ENCODE measurements around the gene SLC22A23.

DNA sequence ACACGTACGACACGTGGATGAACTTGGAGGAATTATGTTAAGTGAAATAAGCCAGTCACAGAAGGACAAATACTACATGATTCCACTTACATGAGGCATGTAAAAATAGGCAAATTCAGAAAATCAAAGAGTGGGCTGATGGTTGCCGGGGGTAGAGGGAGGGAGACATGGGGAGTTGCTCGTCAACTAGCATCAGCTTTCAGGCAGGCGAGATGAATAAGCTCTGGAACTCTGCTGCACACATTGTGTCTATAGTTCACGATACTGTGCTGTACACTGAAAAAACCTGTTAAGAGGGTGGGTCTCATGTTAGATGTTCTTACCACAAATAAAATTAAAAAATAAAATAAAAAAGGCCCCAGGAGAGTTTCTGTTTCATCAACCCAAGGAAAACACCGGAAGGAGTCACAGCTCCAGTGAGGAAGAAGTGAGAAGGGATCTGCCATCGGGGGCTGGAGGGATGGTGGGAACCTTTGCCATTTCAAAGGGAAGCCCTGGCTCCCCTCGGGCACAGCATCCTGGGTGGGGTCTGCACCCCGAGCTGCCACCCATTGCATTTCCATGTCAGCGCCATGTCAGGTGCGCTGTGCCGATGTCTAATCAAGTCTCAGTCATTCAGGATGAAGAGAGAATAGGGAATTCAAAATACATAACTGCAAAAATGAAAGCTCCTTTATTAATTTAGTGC, 98.3 kb downstream of the SLC22A23 start:
- TF ChIP-seq ZFX (IDR thresholded peaks at IDR 0.05), result no peak
- TF ChIP-seq, protein P1, sequence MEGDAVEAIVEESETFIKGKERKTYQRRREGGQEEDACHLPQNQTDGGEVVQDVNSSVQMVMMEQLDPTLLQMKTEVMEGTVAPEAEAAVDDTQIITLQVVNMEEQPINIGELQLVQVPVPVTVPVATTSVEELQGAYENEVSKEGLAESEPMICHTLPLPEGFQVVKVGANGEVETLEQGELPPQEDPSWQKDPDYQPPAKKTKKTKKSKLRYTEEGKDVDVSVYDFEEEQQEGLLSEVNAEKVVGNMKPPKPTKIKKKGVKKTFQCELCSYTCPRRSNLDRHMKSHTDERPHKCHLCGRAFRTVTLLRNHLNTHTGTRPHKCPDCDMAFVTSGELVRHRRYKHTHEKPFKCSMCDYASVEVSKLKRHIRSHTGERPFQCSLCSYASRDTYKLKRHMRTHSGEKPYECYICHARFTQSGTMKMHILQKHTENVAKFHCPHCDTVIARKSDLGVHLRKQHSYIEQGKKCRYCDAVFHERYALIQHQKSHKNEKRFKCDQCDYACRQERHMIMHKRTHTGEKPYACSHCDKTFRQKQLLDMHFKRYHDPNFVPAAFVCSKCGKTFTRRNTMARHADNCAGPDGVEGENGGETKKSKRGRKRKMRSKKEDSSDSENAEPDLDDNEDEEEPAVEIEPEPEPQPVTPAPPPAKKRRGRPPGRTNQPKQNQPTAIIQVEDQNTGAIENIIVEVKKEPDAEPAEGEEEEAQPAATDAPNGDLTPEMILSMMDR (conservative IDR thresholded peaks at IDR 0.05), result no peak

Data from C4-2B (cell line).